ENCODE measurements around the gene SLC39A13.

SLC39A13 gene

DNA sequence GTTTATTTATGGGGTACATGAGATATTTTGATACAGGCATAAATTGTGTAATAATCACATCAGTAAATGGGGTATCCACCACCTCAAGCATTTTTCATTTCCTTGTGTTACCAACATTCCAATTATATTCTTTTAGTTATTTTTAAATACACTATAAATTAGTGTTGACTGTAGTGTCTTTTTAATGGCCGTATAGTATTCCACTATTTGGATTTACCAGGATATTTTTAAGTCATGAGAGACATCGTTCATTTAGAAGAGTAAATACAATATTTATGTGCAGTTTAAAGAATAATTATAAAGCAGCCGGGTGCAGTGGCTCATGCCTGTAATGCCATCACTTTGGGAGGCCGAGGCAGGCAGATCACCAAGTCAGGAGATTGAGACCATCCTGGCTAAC is 23.9 kb upstream of the SLC39A13 start:
- DNase-seq (ENCODE audit: low read depth): no peak

DNA sequence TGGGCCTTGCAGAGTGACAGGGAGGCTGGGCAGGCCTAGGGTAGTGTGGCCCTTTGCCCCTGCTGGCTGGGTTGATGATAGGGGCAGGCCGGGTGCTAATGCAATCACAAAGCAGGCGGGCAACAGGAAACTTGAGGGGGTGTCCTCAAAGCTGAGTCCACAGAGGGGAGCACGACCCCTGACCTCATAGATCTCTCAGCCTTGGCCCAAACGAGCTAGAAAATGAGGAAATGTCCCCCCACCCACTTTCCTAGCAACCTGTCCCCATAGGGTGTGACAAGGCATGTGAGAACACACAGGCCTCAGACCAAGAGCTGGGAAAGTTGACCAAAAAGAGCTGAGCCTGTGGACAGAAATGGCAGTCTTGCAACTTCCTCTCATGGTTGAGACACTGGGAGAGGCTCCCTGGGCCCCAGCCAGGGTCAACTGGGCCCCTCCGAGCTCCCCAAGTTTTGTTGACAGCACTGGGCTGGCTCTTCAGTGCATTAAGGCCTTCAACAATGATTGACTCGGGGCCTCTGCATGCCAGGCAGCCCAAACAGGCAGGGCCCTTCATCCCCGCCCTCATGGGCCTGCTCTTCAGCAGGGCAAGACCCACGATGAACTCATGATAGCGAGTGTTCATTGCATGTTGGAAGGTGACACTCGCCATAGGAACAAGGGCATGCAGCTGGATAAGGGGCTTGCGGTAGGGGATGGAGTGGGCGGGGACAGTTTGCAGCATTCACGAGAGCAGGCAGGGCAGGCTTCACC is 20.3 kb upstream of the SLC39A13 start:
- no peak for DNase-seq (ENCODE audit: low read depth)

DNA sequence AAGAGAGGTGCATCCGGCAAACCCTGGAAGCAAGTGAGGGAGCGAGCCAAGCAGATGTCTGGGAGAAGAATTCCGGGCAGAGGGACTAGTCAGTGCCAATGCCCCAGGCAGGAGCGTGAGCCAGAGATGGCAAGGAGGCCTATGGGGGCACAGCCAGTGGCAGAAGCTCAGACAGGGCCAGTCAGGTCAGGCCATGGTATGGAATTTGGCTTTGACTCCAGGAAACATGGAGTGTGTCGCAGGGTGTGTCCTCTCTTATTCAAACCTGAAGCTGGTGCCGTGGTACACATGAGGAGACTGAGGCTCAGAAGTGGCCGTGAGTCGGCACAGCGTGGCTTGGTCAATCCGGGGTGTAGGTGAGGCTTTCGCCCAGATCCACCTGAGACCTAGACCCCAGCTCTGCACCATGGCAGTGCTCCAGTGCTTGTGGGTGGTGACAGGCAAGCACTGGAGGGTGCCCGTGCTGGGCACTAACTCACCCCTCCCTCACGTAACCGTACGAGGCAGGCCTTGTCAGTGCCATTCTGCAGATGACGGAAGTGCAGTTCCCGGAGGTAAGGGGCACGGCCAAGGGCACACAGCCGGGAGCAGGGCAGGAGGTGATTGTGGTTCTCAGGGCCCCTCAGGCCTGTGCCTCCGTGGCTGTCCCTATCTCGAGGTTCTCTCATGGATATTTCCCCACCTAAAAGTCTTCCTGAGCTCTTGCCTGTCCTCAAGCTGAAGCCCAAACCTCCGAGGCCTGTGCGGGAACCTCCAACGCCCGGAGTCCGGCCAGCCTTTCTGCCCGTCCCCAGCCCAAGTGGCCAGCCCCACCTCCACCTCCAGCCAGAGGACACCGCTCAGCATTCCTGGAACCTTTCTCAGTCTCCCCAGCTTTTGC is 19.5 kb upstream of the SLC39A13 start:
- no peak for DNase-seq (ENCODE audit: low read depth)

DNA sequence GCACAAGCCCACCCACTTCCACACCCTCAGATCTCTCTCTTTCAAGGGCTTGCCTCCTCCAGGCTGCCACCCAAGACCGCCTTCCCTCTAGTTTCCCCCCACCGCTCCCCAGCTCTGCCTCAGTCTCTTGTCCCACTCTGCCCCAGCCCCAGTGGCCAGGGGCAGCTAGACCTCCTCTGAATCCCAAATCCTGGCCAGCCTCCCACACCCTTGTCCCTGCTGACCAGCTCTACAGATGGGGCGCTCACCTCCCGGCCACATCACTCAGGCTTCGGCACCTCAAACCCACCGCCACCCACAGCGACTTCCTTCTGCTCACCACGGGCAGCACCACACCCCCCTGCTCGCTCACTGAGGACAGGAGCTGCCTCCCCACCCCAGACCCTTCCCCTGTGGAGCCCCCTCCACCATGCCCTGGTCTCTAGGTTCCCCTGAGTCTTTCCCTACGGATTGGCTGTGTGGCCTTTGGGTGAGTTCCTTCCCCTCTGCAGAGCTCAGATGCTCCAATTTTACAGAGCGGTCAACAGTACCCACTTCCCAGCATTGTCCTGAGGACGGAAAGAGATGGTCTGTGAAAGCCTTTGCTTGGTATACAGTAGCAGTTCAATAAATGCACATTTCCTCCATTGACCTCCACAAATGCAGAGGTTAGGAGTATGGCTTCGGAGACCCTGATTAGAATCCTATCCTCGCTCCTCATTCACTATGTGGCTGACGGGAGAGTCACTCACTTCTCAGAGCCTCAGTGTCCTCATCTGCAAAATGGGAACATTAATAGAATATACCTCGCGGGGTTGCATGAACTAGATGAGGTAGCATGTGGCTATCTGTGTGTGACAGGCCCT is 18.6 kb upstream of the SLC39A13 start:
- no peak for DNase-seq (ENCODE audit: low read depth)

DNA sequence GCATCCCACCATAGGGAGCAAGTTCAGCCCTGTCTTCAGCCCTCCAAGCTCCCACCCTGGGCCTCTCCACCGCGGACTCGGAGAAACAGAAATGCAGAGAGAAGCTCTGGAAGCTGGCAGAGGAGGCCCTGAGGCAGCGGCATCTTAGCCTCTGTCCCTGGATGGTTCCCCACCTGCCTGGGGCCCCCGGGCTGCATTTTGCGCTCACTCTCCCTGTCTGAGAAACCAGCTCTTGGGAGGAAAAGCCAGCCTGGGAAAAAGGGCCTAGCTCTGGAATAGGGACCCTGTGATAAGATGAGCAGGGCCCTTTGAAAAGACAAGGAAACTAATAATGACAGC is 18.0 kb upstream of the SLC39A13 start:
- DNase-seq (ENCODE audit: low read depth): no peak

GRCh38 chr11:47391077-47391583 is 17.3 kb upstream of the SLC39A13 start:
- DNase-seq (ENCODE audit: low read depth): no peak

GRCh38 chr11:47391711-47392432 is 16.5 kb upstream of the SLC39A13 start:
- no peak for DNase-seq (ENCODE audit: low read depth)

- DNase-seq (ENCODE audit: low read depth): no peak
These were observed 15.7 kb upstream of the SLC39A13 start for GRCh38 chr11:47392546-47393162.

DNA sequence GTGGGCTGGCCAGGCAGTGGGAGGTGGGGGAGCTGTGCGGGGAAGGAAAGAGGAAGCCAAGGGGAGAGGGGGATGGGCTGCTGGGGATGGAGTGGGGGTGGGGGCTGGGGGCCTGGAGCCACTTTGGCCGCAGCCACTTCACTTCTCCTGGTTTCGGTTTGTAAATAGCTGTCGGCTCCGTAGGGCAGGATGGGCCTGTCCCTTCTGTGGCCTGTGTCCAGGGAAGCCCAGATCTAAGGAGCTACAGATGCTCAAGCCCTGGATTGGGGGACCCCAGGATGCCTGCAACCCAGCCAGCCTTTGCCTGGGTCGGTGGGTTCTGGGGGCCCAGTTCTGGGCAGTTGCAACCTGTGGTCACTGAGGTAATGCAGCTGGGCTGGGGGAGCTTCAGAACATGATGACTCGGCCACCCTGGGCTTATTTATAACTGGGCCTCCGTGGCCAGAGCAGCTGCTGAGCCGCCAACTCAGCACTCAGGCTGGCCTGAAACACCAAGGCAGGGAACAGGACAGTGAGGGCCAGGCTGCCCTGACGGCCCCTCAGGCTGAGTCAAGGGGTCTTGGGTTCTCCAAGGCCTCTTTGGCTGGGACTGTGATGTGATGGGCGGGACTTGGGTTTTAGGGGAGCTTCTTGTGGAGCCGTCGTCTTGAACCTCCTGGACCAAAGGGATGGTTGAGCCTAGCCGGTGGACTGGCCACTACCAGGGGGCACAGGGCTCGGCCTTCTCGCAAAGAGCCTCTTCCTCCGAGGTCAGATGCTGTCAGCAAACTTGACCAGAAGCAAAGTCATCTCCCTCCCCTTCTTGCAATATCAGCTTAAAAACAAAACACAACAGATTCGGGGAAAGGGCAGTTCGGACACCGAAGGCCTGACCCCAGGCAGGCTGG is 15.0 kb upstream of the SLC39A13 start:
- no peak for DNase-seq (ENCODE audit: low read depth)

GRCh38 chr11:47394050-47394321 is 14.4 kb upstream of the SLC39A13 start:
- no peak for DNase-seq (ENCODE audit: low read depth)

- DNase-seq (ENCODE audit: low read depth): peak; percentile 55
These were observed 13.8 kb upstream of the SLC39A13 start for GRCh38 chr11:47394322-47395222.

DNA sequence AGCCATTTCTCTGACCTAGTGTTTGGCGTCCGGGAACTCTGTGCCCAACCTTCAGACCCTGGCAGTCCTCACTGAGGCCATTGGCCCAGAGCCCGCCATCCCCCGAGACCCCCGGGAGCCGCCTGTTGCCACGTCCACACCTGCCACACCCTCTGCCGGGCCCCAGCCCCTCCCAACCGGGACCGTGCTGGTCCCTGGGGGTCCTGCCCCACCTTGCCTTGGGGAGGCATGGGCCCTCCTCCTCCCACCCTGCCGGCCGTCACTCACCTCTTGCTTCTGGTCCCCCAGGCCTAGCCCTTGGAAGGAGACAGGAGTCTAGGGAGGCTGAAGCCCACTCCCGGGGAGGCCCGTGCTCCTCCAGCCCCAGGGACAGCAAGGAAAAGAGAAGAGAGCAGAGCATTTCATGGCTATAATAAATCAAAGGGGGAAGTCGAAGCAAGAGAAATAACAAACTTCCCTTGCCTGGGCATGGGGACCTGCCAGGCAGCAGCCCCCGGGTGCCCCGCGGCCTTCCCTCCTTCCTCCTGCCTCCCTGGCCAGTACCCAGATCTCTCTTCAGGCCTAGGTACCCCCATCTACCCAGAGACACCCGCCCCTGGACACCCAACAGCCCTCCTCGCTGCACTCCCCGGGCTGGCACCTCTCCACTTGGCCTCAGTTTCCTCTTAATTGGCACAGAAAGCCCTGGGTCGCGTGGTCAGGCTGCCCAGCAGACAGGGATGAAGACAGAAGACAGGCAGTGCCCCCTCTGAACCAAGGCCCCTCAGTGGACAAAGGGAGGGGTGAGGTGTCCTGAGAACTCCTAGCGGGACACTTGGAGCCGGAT is 13.0 kb upstream of the SLC39A13 start:
- no peak for DNase-seq (ENCODE audit: low read depth)

DNA sequence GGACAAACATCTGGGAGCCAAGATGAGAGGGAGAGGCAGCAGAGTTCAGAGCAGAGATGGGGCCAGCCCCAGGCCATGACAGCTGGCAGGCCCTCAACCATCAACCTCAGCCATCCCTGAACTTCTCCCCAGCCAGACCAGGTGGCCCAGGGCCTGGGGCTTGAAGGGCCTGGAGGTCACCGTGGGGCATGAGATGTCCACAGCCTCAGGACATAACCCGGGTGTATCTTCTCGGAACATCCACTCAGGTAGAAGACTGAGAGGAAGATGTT is 12.4 kb upstream of the SLC39A13 start:
- DNase-seq (ENCODE audit: low read depth): no peak

GRCh38 chr11:47398011-47398410 is 10.4 kb upstream of the SLC39A13 start:
- DNase-seq (ENCODE audit: low read depth): no peak

GRCh38 chr11:47398551-47398950 is 9.8 kb upstream of the SLC39A13 start:
- DNase-seq (ENCODE audit: low read depth): no peak

DNA sequence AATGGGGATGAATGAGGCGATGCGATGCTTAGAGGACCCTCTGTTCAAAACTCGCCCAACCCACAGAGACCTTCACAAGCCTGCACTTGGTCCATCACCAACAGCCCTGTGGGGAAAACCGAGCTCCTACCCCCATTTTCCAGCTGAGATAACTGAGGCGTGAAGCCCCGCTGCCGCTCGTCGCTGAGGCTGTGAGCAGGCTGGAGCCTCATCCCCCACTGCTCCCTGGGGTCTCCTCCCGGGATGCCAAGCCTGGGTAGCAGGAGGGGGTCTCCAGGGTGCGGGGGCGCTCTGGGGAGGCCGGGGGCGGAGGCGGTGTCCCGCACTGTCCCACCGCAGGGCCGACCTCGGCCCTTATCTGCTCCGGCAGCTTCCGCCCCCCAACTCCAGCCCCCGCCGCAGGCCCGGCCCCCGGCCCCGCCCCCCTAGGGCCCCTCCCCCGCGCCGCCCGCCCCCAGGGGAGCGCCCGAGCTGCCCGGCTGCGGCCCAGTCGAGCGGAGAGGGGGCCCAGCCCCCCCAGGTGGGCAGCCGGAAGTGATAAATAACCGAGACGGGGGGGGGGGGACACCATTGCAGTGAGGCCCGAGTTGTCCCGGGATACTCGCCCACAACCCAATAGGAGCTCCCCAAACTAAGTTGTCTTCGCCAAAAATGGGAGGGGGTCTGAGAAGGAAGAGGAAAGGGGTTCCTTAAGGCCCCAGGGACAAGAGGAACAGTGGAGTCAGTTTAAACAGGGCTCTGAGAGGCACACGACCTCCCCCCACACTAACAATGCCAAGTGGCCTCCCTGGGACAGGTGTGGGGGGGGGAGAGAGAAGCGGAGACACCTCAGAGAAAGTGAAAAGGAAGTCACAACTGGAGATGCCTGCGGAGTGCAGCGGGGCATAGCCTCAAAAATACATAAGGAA is 8.3 kb upstream of the SLC39A13 start:
- no peak for DNase-seq (ENCODE audit: low read depth)

DNA sequence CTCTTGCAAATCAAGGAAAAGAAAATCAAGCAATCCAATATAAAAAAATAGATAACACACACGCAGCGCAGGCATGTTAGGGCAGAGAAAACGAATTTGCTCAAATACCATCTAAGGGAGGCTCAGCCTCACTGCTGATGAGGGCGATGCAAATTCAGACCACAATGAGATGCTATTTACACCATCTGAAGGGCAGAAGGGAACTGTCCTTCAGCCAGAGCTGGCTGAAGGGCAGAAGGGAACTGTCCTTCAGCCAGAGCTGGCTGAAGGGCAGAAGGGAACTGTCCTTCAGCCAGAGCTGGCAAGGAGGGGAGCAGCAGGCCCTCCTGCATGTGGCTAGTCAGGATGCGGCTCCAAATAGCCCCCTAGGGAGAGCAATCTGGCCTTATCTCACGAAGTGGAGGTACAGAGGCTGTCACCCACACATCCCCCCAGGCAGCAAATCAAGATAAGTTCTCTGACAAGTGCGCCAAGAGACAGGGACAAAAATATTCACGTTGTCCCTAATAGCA is 7.6 kb upstream of the SLC39A13 start:
- no peak for DNase-seq (ENCODE audit: low read depth)
